OCI-LY1 (cell line): ENCODE results near the gene RAB40AL.

Experiments used
- H2AFZ ChIP-seq: fragments of 200-600 bp; sonication (generic), shearing (Covaris generic); 2 replicates; pipeline ENCODE4 v1.6.0; 2014; ENCODE audit warnings: antibody characterized with exemption, mild to moderate bottlenecking, low read length
- H3F3A ChIP-seq: fragments of 200-600 bp; sonication (generic), shearing (Covaris generic); 2 replicates; pipeline ENCODE4 v1.6.0; 2014; ENCODE audit warnings: mild to moderate bottlenecking, antibody characterized with exemption, low read length, moderate library complexity; ENCODE audit not compliant: insufficient read depth
- H3K27ac ChIP-seq: fragments of 200-600 bp; sonication (generic); 2 replicates; pipeline ENCODE4 v1.5.1; 2014; ENCODE audit warnings: low read length, mixed run types, mild to moderate bottlenecking, low read depth; ENCODE audit not compliant: poor library complexity, severe bottlenecking
- H3K27me3 ChIP-seq: fragments of 200-600 bp; sonication (generic); 2 replicates; pipeline ENCODE4 v1.6.0; 2014; ENCODE audit warnings: antibody characterized with exemption, mild to moderate bottlenecking, low read length, moderate library complexity; ENCODE audit not compliant: insufficient read depth
- H3K36me3 ChIP-seq: fragments of 200-600 bp; sonication (generic); 2 replicates; pipeline ENCODE4 v1.6.1; 2014; ENCODE audit warnings: mild to moderate bottlenecking, antibody characterized with exemption, low read length, moderate library complexity, mixed read lengths; ENCODE audit not compliant: insufficient read depth
- H3K4me1 ChIP-seq: fragments of 200-600 bp; sonication (generic); 2 replicates; pipeline ENCODE4 v1.5.1; 2014; ENCODE audit warnings: mild to moderate bottlenecking, low read length, moderate library complexity; ENCODE audit not compliant: insufficient read depth, severe bottlenecking
- H3K4me2 ChIP-seq: fragments of 200-600 bp; sonication (generic), shearing (Covaris generic); 2 replicates; pipeline ENCODE4 v1.6.1; 2014; ENCODE audit warnings: low read length
- H3K4me3 ChIP-seq: fragments of 200-600 bp; sonication (generic); 2 replicates; pipeline ENCODE4 v1.5.1; 2014; ENCODE audit warnings: low read length, low read depth, mild to moderate bottlenecking, mixed read lengths; ENCODE audit not compliant: poor library complexity, severe bottlenecking
- H3K79me2 ChIP-seq: fragments of 200-600 bp; shearing (Covaris generic); 2 replicates; pipeline ENCODE4 v1.6.1; 2016; ENCODE audit warnings: mixed run types, low read length, mixed read lengths; ENCODE audit not compliant: insufficient read depth
- H3K9ac ChIP-seq: fragments of 200-600 bp; sonication (generic), shearing (Covaris generic); 2 replicates; pipeline ENCODE4 v1.6.1; 2014; ENCODE audit warnings: mild to moderate bottlenecking, low read length, mixed read lengths
- H3K9me2 ChIP-seq: fragments of 200-600 bp; sonication (generic), shearing (Covaris generic); 2 replicates; pipeline ENCODE4 v1.6.1; 2014; ENCODE audit warnings: low read depth, mild to moderate bottlenecking, low read length, mixed read lengths
- H3K9me3 ChIP-seq: fragments of 200-600 bp; shearing (Covaris generic); 2 replicates; pipeline ENCODE4 v1.6.1; 2014; ENCODE audit warnings: low read length, mixed read lengths
- H4K20me1 ChIP-seq: fragments of 200-600 bp; sonication (generic), shearing (Covaris generic); 2 replicates; pipeline ENCODE4 v1.6.0; 2016; ENCODE audit warnings: mild to moderate bottlenecking, low read length; ENCODE audit not compliant: insufficient read depth
- EZH2 ChIP-seq: fragments of 200-600 bp; sonication (generic), shearing (Covaris generic); IDR thresholded peaks from 2 replicates; pipeline ENCODE4 v1.8.0; 2017; ENCODE audit warnings: borderline replicate concordance, mixed run types, mild to moderate bottlenecking, antibody characterized with exemption, low read length, moderate library complexity, mixed read lengths
- TF ChIP-seq, protein P1 (sequence below): fragments of 200-600 bp; sonication (generic), shearing (Covaris generic); IDR thresholded peaks from 2 replicates; pipeline ENCODE4 v1.5.1; 2017; ENCODE audit warnings: mild to moderate bottlenecking, antibody characterized with exemption, low read length, moderate library complexity, mixed read lengths

Gene RAB40AL

DNA sequence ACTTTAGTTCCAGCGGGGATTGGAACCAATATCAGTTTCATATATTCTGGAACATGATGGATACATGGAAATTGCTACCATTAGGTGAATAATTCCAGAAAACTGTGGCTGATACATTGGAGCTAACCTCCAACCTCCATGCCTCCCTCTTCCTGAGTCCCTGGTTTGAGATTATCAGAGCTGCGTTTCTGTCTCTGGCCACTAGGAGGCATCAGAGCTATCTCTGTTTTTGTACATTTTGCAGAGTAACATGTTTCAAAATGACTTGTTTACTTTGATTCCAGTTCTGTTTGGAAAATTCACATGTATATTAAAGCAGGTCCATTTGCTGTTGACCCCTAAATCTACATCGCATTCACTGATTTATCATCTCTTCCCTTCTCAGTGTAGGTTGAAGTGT is 2.4 kb upstream of the RAB40AL start:
- H3K27ac ChIP-seq = no peak overlapping the region
- no peaks in the 10 kb centered on the region for H3K9me3 ChIP-seq
- no peak overlapping the region for H3K4me2 ChIP-seq
- no peak for TF ChIP-seq EZH2
- TF ChIP-seq, protein P1, sequence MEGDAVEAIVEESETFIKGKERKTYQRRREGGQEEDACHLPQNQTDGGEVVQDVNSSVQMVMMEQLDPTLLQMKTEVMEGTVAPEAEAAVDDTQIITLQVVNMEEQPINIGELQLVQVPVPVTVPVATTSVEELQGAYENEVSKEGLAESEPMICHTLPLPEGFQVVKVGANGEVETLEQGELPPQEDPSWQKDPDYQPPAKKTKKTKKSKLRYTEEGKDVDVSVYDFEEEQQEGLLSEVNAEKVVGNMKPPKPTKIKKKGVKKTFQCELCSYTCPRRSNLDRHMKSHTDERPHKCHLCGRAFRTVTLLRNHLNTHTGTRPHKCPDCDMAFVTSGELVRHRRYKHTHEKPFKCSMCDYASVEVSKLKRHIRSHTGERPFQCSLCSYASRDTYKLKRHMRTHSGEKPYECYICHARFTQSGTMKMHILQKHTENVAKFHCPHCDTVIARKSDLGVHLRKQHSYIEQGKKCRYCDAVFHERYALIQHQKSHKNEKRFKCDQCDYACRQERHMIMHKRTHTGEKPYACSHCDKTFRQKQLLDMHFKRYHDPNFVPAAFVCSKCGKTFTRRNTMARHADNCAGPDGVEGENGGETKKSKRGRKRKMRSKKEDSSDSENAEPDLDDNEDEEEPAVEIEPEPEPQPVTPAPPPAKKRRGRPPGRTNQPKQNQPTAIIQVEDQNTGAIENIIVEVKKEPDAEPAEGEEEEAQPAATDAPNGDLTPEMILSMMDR = peak; percentile 54
- H3F3A ChIP-seq = no peaks in the 10 kb centered on the region
- H3K9ac ChIP-seq = no peak overlapping the region
- no peak overlapping the region for H3K4me3 ChIP-seq
- no peaks in the 10 kb centered on the region for H3K27me3 ChIP-seq
- H3K36me3 ChIP-seq = no peaks in the 10 kb centered on the region
- H3K4me1 ChIP-seq = no peaks in the 10 kb centered on the region
- no peak overlapping the region for H2AFZ ChIP-seq
- no peaks in the 10 kb centered on the region for H3K9me2 ChIP-seq
- no peaks in the 10 kb centered on the region for H4K20me1 ChIP-seq
- no peaks in the 10 kb centered on the region for H3K79me2 ChIP-seq

DNA sequence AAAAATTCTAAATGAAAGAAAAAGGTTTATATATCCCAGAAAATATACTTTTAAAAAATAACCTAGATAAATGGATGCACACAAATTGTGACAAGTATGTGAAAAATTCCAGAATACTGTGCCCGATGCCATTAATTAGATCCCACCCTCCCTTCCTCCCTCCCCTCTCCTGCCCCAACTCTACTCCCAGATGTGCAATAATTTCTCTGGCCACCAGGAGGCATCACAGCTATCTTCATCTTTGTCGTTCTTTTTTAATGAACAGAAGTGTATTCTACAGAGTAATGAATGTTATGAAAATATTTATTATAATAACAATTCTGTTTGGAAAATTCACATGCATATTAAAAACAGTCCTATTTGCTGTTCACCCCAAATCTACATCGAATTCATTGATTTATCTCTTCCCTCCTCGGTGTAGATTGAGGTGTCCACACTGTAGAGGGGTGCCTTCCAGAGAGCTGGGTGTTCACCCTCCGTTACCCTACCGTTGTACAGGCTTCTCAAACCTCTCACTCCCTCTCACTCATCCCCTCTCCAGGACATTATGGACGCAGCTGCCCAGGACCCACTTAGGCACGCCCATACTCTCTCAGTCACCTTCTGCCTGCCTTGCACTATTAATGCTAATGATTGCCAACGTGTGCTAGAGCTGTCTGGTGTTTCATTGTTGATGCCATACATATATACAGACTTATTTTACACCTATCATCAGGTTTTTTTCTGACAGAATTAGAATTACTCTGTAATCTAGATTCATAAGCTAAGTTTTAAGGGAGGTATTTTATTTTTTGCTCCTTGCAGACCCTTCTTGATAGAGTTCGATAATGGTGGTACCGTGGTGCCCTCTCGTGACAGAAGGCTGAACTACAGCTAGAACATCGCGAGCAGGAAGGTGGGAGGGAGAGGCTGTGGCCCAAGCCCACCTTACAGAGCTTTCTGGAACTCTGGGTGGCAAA is 14.1 kb downstream of the RAB40AL start:
- 0 out of 2 replicates have a peak overlapping the region, but pooled peaks have one; percentile 14 for H3K4me2 ChIP-seq
- no peaks in the 10 kb centered on the region for H3K9me3 ChIP-seq
- no peaks in the 10 kb centered on the region for H3K36me3 ChIP-seq
- no peak overlapping the region for H3K9ac ChIP-seq
- no peak overlapping the region for H2AFZ ChIP-seq
- no peak for TF ChIP-seq EZH2
- TF ChIP-seq, protein P1 = peak; percentile 60
- no peaks in the 10 kb centered on the region for H3K9me2 ChIP-seq
- no peak overlapping the region for H3K27ac ChIP-seq
- no peak overlapping the region for H3K4me3 ChIP-seq
- no peaks in the 10 kb centered on the region for H4K20me1 ChIP-seq
- peaks cover 5% of the 10 kb centered on the region for H3K4me1 ChIP-seq
- no peaks in the 10 kb centered on the region for H3K27me3 ChIP-seq
- H3K79me2 ChIP-seq = no peaks in the 10 kb centered on the region
- H3F3A ChIP-seq = no peaks in the 10 kb centered on the region

DNA sequence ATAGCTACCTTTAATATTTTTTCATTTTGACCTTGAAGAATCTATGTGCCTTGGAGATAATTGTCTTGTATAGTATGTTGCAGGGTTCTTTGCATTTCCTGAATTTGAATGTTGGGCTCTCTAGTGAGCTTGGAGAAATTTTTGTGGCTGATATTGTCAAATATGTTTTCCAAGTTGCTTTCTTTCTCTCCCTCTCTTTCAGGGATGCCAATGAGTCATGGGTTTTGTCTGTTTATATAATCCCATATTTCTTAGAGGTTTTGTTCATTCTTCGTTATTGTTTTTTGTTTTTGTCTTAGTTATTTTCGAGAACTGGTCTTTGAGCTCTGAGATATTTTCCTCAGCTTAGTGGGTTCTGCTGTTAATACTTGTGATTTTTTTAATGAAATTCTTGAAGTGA is 20.7 kb downstream of the RAB40AL start:
- Histone ChIP-seq H3K4me3 (no peak overlapping the region), H3K4me1 (no peaks in the 10 kb centered on the region), H3K27ac (no peak overlapping the region)

More for the DNA sequence above, 20.7 kb downstream of the RAB40AL start:
- H3K36me3 ChIP-seq = no peaks in the 10 kb centered on the region
- no peaks in the 10 kb centered on the region for H3F3A ChIP-seq
- no peaks in the 10 kb centered on the region for H3K79me2 ChIP-seq
- no peak overlapping the region for H3K4me2 ChIP-seq
- no peak overlapping the region for H3K9ac ChIP-seq
- no peaks in the 10 kb centered on the region for H4K20me1 ChIP-seq
- H2AFZ ChIP-seq = no peak overlapping the region
- H3K27me3 ChIP-seq = no peaks in the 10 kb centered on the region
- TF ChIP-seq, protein P1 = no peak
- no peak for TF ChIP-seq EZH2
- H3K9me3 ChIP-seq = no peaks in the 10 kb centered on the region
- no peaks in the 10 kb centered on the region for H3K9me2 ChIP-seq
